ENCODE data around the gene DGKH.
"Not testable (repeated sequence)": the region's sequence is repeated elsewhere in the genome, so short reads cannot be mapped to it uniquely, and the experiment has no call there.

Gene DGKH

GRCh38 chr13:42078128-42078808, 29.8 kb downstream of the DGKH start:
- DNase-seq = no peak

- DNase-seq = no peak
Measured at GRCh38 chr13:42083138-42083770, 34.8 kb downstream of the DGKH start.

GRCh38 chr13:42084722-42085121, 36.3 kb downstream of the DGKH start:
- DNase-seq = no peak

- DNase-seq = no peak
Measured at GRCh38 chr13:42086582-42086981, 38.1 kb downstream of the DGKH start.

- no peak for DNase-seq
Measured at GRCh38 chr13:42094516-42095040, 46.1 kb downstream of the DGKH start.

- not testable (repeated sequence) for DNase-seq
Measured at GRCh38 chr13:42096222-42096621, 47.8 kb downstream of the DGKH start.

- DNase-seq = no peak
Measured at GRCh38 chr13:42099962-42100675, 51.7 kb downstream of the DGKH start.

- no peak for DNase-seq
Measured at GRCh38 chr13:42100960-42101359, 52.5 kb downstream of the DGKH start.

GRCh38 chr13:42101821-42102585, 53.6 kb downstream of the DGKH start:
- no peak for DNase-seq

- no peak for DNase-seq
Measured at GRCh38 chr13:42102961-42103865, 54.8 kb downstream of the DGKH start.

- DNase-seq = no peak
Measured at GRCh38 chr13:42106998-42107397, 58.5 kb downstream of the DGKH start.

- DNase-seq = no peak
Measured at GRCh38 chr13:42107421-42107820, 59.0 kb downstream of the DGKH start.

GRCh38 chr13:42108217-42108616, 59.8 kb downstream of the DGKH start:
- DNase-seq = no peak

- DNase-seq = no peak
Measured at GRCh38 chr13:42109957-42110356, 61.5 kb downstream of the DGKH start.

GRCh38 chr13:42110410-42111155, 62.1 kb downstream of the DGKH start:
- no peak for DNase-seq

GRCh38 chr13:42112864-42113263, 64.4 kb downstream of the DGKH start:
- no peak for DNase-seq

GRCh38 chr13:42113478-42113877, 65.0 kb downstream of the DGKH start:
- no peak for DNase-seq

- no peak for DNase-seq
Measured at GRCh38 chr13:42114278-42114677, 65.8 kb downstream of the DGKH start.

- no peak for DNase-seq
Measured at GRCh38 chr13:42114912-42115311, 66.5 kb downstream of the DGKH start.

GRCh38 chr13:42116225-42116624, 67.8 kb downstream of the DGKH start:
- DNase-seq = no peak

- DNase-seq = no peak
Measured at GRCh38 chr13:42119041-42119440, 70.6 kb downstream of the DGKH start.

Measured in stimulated activated CD4-positive, alpha-beta T cell treated with anti-CD3 and anti-CD28 coated beads, Interleukin-4, amount 100 ng/mL, for 4 hours (primary cell).